Ovary (tissue), 3 donors: ENCODE data around the gene STUB1.

ENCODE experiments used
- CTCF ChIP-seq, 3 donors: fragments of 450-650 bp in 2 of 3; fragments of 200-600 bp in 1 of 3; IDR thresholded peaks; one replicate each; pipeline versions ENCODE4 v1.5.1 to v1.8.0; 2016 to 2022; ENCODE audit warnings: antibody characterized with exemption in 3 of 3, mild to moderate bottlenecking in 1 of 3
- EP300 ChIP-seq: sonication (generic); formaldehyde crosslinking; IDR thresholded peaks from one replicate; pipeline ENCODE4 v1.6.1; 2017; ENCODE audit warnings: antibody characterized with exemption
- donor health status: DM: no; HTN: no; CAD: no.

- TF ChIP-seq EP300 (no peak), CTCF (IDR thresholded peaks at IDR 0.05) (no peak)
These were observed 6.5 kb downstream of the STUB1 start for GRCh38 chr16:686459-687260.
